ENCODE results near the gene BBS9. TPM values are rescaled to one million over a fixed set of nuclear protein-coding genes. Genes with fewer than 3 reads are reported as not detected.
A peak's percentile ranks its signal among the peaks of the same experiment; 100 is the strongest.

BBS9 gene
- total and polyA plus RNA-seq, 5 donors = 4.5 to 18.1 (median 13.6) TPM

DNA sequence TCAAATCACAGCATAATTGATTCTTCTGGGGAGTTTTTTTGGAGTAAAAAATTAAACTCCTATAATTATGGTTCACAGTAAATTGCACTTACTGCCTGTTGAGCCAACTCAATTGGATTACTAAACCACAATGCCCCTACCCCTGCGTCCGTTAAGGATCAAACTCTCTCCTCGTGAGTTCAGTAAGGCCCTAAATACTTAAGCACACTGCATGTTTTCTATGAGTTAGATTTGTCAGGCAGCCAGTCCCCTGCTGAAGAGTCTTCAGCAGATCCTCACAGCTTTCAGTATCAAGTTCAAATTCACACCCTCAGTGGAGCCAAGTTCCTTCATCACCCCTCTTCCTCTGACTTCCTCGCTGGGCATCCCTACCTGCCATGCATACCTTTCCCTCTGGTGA lies 501.0 kb downstream of the BBS9 start:
- 95% methylated on average over 4 of the region's 4 CpGs for WGBS
- intact Hi-C loops (cut with DNase I) = no loop called here
- Histone ChIP-seq H3K27me3 (ENCODE audit: control insufficient read depth, insufficient read depth) (no peaks in the 10 kb centered on the region), H3K27ac (ENCODE audit: low read length) (no peak overlapping the region), H3K4me1 (ENCODE audit: control insufficient read depth, insufficient read depth, low read length) (no peaks in the 10 kb centered on the region), H3K9me3 (ENCODE audit: control insufficient read depth, low read length) (no peaks in the 10 kb centered on the region), H3K4me3 (ENCODE audit: low read length) (no peak overlapping the region)
- ATAC-seq (no peak), DNase-seq (no peak)

DNA sequence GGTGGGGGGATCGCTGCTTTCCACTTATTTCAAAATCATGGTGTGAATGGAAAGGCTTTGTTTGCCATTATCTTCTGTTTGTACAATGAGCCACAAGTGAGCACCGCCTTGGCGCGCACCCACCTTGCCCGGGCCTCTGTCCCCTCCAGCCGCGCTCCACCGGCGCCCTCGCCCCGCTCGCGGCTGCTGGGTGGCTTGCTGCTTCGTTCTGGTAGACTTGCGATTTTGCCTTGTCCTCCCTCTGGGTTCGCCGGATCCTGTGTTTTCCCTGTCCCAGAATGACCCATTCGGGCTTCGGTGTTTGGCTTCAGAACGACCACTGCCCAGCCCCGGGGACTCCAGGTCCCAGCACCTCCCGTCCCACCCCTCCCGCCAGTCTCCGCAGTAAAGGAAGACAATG lies 503.0 kb downstream of the BBS9 start:
- WGBS = 99% methylated on average over 24 of the region's 24 CpGs
- peak in 1 of 3 donors; percentile 21 for DNase-seq
- no peaks in the 10 kb centered on the region for H3K4me1 ChIP-seq (ENCODE audit: control insufficient read depth, insufficient read depth, low read length)

DNA sequence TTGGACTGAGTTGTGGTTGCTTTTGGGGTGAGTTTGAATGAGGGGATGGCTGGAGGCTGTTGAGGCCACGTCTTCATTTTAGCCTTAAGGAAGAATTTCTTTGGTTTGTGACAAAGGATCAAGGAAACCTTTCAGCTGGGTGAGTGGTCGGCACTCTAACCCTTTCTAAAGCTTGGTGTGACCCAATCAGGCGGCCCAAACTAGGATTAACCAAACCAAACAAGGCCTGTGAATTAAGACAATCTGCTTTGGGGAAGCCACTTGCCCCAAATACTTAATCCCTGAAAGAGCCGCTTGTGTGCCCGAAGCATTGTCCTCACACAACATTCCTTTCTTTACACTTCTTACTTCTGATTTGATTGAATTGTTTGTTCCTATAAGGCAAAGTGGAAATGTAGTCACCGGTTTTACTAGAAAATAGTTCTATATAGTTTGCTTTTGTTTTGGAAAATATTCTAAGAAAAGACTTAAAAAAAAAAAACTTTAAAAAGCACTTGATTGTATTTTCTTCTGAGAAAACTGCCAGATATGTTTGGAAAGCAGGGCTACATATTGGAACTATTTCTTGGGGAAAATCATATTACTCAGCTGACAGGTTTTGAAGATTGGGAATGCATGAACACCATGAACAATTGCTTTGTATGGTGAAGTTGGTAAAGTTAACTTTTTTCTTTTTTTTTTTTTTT lies 503.6 kb downstream of the BBS9 start:
- no peaks in the 10 kb centered on the region for H3K27me3 ChIP-seq (ENCODE audit: control insufficient read depth, insufficient read depth)
- no peak overlapping the region for H3K4me3 ChIP-seq (ENCODE audit: low read length)
- DNase-seq (no peak), ATAC-seq (no peak)
- no peaks in the 10 kb centered on the region for H3K9me3 ChIP-seq (ENCODE audit: control insufficient read depth, low read length)
- no peak overlapping the region for H3K27ac ChIP-seq (ENCODE audit: low read length)
- H3K4me1 ChIP-seq (ENCODE audit: control insufficient read depth, insufficient read depth, low read length) = no peaks in the 10 kb centered on the region
- WGBS = 92% methylated on average over 6 of the region's 6 CpGs
- intact Hi-C loops (cut with DNase I) = no loop called here

More for the DNA sequence above, 503.0 kb downstream of the BBS9 start:
- no peaks in the 10 kb centered on the region for H3K27me3 ChIP-seq (ENCODE audit: control insufficient read depth, insufficient read depth)
- H3K27ac ChIP-seq (ENCODE audit: low read length) = no peak overlapping the region
- H3K9me3 ChIP-seq (ENCODE audit: control insufficient read depth, low read length) = no peaks in the 10 kb centered on the region
- H3K4me3 ChIP-seq (ENCODE audit: low read length) = no peak overlapping the region
- intact Hi-C loops (cut with DNase I) = no loop called here
- no peak for ATAC-seq

DNA sequence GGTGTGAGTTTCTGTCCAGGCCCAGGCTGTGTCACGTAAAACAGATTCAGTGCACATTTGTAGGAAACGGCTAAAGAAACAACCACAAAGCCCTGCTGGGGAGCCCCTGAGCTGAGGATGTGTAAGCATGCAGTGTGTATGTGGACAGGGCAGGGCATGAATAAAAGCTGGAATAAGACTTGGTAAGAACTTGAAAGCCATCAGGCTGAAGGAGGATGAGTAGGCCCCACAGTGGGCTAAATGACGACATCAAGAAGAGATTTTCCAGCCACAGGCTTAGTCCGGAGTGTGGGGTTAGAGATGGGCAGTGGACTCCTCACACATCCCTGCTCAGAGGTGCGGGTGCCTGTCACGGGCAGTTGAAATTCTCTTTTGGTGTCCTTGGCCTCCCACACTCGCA lies 505.2 kb downstream of the BBS9 start:
- H3K4me1 ChIP-seq (ENCODE audit: control insufficient read depth, insufficient read depth, low read length) = no peaks in the 10 kb centered on the region
- 85% methylated on average over 7 of the region's 7 CpGs for WGBS
- ATAC-seq = no peak

DNA sequence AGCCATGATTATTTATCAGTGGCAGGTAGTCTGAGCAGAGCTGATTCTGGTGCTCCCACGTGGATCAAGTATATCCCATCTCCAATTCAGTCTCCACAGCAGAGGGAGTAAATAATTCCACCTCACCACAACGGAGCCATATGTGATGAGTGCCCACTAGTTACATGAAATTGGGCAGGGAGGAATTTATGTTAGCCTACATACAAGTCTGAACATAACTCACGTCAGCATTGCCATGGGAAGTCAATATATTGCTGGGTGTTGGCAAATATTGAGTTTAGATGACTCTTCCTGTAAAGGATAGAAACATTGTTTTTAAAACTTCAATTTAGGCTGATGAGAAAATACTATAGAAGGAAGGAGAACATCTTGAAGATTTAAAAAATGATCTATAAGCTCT lies 507.0 kb downstream of the BBS9 start:
- no peaks in the 10 kb centered on the region for H3K9me3 ChIP-seq (ENCODE audit: control insufficient read depth, low read length)
- no peaks in the 10 kb centered on the region for H3K4me1 ChIP-seq (ENCODE audit: control insufficient read depth, insufficient read depth, low read length)
- intact Hi-C loops (cut with DNase I) = no loop called here
- DNase-seq (no peak), ATAC-seq (no peak)
- WGBS = 92% methylated on average over 3 of the region's 3 CpGs
- H3K27ac ChIP-seq (ENCODE audit: low read length) = no peak overlapping the region
- no peak overlapping the region for H3K4me3 ChIP-seq (ENCODE audit: low read length)
- no peaks in the 10 kb centered on the region for H3K27me3 ChIP-seq (ENCODE audit: control insufficient read depth, insufficient read depth)

More for the DNA sequence above, 505.2 kb downstream of the BBS9 start:
- Histone ChIP-seq H3K27me3 (ENCODE audit: control insufficient read depth, insufficient read depth) (no peaks in the 10 kb centered on the region), H3K27ac (ENCODE audit: low read length) (no peak overlapping the region), H3K9me3 (ENCODE audit: control insufficient read depth, low read length) (no peaks in the 10 kb centered on the region), H3K4me3 (ENCODE audit: low read length) (no peak overlapping the region)
- DNase-seq = no peak
- intact Hi-C loops (cut with DNase I) = no loop called here

DNA sequence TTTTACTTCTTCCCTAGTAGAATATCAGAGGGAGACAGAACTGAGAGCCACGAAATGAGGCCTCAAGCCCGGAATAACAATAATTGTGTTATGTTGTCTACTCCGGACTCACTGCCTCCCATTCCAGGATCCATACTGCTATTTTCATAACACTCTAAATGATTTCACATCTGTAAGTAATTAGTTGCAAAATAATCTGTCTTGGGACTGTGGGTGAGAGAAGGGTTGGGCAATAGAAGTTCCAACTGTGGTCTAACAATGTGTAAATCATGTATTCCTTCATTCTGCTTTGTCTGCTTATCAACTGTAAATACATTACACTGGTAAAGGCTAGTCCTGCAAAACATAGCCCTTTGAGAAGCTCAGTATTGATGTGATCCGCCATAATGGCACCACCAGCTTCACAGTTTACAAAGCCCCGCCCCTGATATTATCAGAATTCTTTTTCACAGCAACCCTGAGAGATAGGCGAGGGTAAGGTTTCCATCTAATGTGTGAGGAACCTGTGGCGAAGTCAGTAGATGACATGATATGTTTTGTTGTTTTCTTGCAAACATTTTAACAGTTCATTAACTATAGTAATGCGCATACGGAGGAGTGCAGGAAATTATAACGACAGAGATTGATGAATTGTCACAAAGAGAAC lies 510.3 kb downstream of the BBS9 start:
- no peak for DNase-seq
- no peak for ATAC-seq
- Histone ChIP-seq H3K27me3 (ENCODE audit: control insufficient read depth, insufficient read depth) (no peaks in the 10 kb centered on the region), H3K9me3 (ENCODE audit: control insufficient read depth, low read length) (no peaks in the 10 kb centered on the region), H3K4me3 (ENCODE audit: low read length) (no peak overlapping the region), H3K4me1 (ENCODE audit: control insufficient read depth, insufficient read depth, low read length) (no peaks in the 10 kb centered on the region), H3K27ac (ENCODE audit: low read length) (no peak overlapping the region)
- WGBS = 88% methylated on average over 10 of the region's 10 CpGs
- intact Hi-C loops (cut with DNase I) = no loop called here

DNA sequence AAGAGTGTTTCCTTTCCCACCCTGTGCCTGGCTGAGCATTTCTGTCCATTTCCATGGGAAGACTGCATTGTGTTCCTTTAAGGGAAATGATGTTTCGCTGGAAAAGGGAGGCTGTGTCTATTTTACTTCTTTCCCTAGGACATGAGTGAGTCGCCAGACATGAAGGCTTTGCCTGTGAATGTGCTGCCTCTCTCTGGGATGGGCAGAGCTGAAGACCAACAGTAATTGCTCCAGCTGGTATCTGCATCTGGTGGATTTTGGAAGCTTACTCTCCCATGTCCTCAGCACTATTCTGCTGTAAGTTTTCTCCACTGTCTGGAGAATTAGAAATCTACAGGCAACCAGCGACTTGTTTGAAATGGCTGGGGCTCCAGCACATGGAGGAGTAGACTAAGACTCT lies 511.4 kb downstream of the BBS9 start:
- DNase-seq (no peak), ATAC-seq (no peak)
- intact Hi-C loops (cut with DNase I) = no loop called here
- Histone ChIP-seq H3K27ac (ENCODE audit: low read length) (no peak overlapping the region), H3K4me1 (ENCODE audit: control insufficient read depth, insufficient read depth, low read length) (no peaks in the 10 kb centered on the region), H3K4me3 (ENCODE audit: low read length) (no peak overlapping the region), H3K27me3 (ENCODE audit: control insufficient read depth, insufficient read depth) (no peaks in the 10 kb centered on the region), H3K9me3 (ENCODE audit: control insufficient read depth, low read length) (no peaks in the 10 kb centered on the region)
- WGBS = 87% methylated on average over 3 of the region's 3 CpGs

DNA sequence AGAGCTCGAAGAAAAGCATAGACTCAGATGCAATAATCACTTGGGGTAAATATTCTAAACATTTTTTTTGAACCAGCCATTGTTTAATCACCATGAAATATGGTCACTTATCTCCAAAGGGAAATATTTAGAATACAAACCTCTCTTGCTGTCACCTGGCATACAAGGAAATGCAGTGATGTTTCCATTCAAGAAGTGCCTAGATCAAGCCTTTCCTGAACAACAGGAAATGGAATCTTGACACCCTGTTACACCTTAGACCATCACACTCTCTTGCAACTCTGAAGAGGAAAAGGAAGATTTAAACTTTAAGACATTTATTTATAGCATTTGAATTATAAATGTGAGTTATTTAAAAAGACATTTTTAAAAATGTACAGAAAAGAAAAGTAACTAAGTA lies 512.9 kb downstream of the BBS9 start:
- no peaks in the 10 kb centered on the region for H3K4me1 ChIP-seq (ENCODE audit: control insufficient read depth, insufficient read depth, low read length)
- 85% methylated on average over 1 of the region's 1 CpG for WGBS
- no peak overlapping the region for H3K4me3 ChIP-seq (ENCODE audit: low read length)
- H3K27me3 ChIP-seq (ENCODE audit: control insufficient read depth, insufficient read depth) = no peaks in the 10 kb centered on the region
- intact Hi-C loops (cut with DNase I) = no loop called here
- no peak for DNase-seq
- no peaks in the 10 kb centered on the region for H3K9me3 ChIP-seq (ENCODE audit: control insufficient read depth, low read length)
- ATAC-seq = no peak
- H3K27ac ChIP-seq (ENCODE audit: low read length) = no peak overlapping the region

DNA sequence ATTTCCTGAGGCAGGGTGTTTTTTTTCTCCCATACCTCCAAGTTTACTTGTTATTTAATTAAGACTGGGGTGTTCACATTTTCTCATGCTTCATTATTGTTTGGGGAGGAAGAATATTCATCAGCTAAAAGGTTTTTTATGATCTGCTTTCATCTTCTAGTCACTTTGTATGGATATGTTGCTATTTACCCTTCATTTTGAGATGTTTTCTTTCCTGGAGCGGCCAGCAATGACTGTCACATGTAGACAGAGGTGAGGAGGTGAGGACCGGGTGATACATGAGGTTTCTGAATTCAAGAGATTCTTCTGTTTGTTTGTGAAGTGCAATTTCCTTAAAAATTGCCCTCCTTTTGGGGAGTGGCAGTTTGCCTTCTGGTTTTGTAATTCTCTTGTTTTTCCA lies 514.2 kb downstream of the BBS9 start:
- no peak for ATAC-seq
- no peaks in the 10 kb centered on the region for H3K4me1 ChIP-seq (ENCODE audit: control insufficient read depth, insufficient read depth, low read length)
- intact Hi-C loops (cut with DNase I) = no loop called here

DNA sequence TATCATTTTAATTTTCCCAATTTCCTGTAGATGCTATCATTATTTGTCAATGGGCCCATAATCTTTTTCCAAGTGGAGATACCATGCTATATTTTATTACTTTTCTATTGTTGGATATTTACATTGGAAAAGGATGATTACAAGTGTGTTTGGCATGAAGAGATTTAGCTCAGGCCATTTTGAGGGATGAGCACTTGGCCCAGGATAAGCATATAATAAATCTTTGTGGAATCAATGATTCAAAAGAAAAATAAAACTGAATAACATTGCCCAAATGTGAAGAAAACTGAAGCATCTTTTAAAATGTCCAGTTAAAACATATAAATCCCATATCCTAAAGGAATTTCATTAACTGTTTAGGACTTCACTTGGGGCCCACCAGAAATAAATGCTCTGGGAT lies 515.1 kb downstream of the BBS9 start:
- Histone ChIP-seq H3K4me3 (ENCODE audit: low read length) (no peak overlapping the region), H3K27me3 (ENCODE audit: control insufficient read depth, insufficient read depth) (no peaks in the 10 kb centered on the region), H3K27ac (ENCODE audit: low read length) (no peak overlapping the region), H3K4me1 (ENCODE audit: control insufficient read depth, insufficient read depth, low read length) (no peaks in the 10 kb centered on the region), H3K9me3 (ENCODE audit: control insufficient read depth, low read length) (no peaks in the 10 kb centered on the region)
- no peak for ATAC-seq
- DNase-seq = no peak
- intact Hi-C loops (cut with DNase I) = no loop called here

More for the DNA sequence above, 514.2 kb downstream of the BBS9 start:
- 86% methylated on average over 2 of the region's 2 CpGs for WGBS
- no peak for DNase-seq
- peak overlapping the region; percentile 29 for H3K27ac ChIP-seq (ENCODE audit: low read length)
- H3K27me3 ChIP-seq (ENCODE audit: control insufficient read depth, insufficient read depth) = no peaks in the 10 kb centered on the region
- H3K4me3 ChIP-seq (ENCODE audit: low read length) = no peak overlapping the region
- H3K9me3 ChIP-seq (ENCODE audit: control insufficient read depth, low read length) = no peaks in the 10 kb centered on the region

DNA sequence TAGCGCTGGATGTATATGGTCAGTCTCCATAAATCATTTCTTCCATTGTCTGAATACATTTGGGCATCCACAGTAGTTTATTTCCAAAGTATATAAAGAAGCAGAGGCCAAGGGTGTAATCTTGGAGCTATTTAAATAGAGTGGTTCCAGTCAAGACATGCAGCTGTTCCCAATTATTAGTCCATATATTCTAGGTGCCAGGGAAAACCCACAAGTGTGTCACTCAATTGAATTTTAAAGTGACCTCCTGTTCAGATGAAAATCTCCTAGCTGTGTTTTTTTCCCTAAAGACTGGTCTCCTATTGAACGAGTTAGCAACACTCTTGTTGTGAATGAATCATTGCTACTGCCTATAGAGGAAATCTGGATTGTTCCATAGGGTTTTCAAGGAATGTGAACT lies 515.7 kb downstream of the BBS9 start:
- DNase-seq (no peak), ATAC-seq (no peak)
- Histone ChIP-seq H3K9me3 (ENCODE audit: control insufficient read depth, low read length) (no peaks in the 10 kb centered on the region), H3K27me3 (ENCODE audit: control insufficient read depth, insufficient read depth) (no peaks in the 10 kb centered on the region), H3K27ac (ENCODE audit: low read length) (no peak overlapping the region), H3K4me3 (ENCODE audit: low read length) (no peak overlapping the region), H3K4me1 (ENCODE audit: control insufficient read depth, insufficient read depth, low read length) (no peaks in the 10 kb centered on the region)
- WGBS = 85% methylated on average over 2 of the region's 2 CpGs
- intact Hi-C loops (cut with DNase I) = no loop called here

All from right cardiac atrium (tissue), 5 donors.